HK-2 (cell line): ENCODE measurements around the gene NDUFS2.

Experiments used
- DNase-seq: peaks from one replicate; pipeline ENCODE4 v3.0.0-alpha.2; 2018; ENCODE audit not compliant: unreplicated experiment

Gene NDUFS2

GRCh38 chr1:161201836-161202712 lies at the start of gene NDUFS2:
NDUFS2 (plus strand) TSS chr1:161202367; CDS start chr1:161202386, 19 bp downstream.
- DNase-seq: peak; percentile 96

GRCh38 chr1:161153176-161153575 lies 49.0 kb upstream of the NDUFS2 start:
- DNase-seq: no peak

- DNase-seq: peak; percentile 78
These were observed 48.4 kb upstream of the NDUFS2 start, which contains the start of gene UFC1 for GRCh38 chr1:161153682-161154337. UFC1 (plus strand) TSS chr1:161153978; CDS start chr1:161153998, 20 bp downstream.

- no peak for DNase-seq
These were observed 44.3 kb upstream of the NDUFS2 start for GRCh38 chr1:161157867-161158266.

- DNase-seq: no peak
These were observed 43.7 kb upstream of the NDUFS2 start for GRCh38 chr1:161158316-161159010.

GRCh38 chr1:161159087-161159912 lies 42.9 kb upstream of the NDUFS2 start, which contains the start of gene USP21:
USP21 (plus strand) TSS chr1:161159500; CDS start chr1:161160641, 1,141 bp downstream.
- peak; percentile 91 for DNase-seq

- DNase-seq: no peak
These were observed 42.3 kb upstream of the NDUFS2 start for GRCh38 chr1:161159913-161160243.

GRCh38 chr1:161160671-161161145 lies 41.5 kb upstream of the NDUFS2 start:
- no peak for DNase-seq

- DNase-seq: no peak
These were observed 40.5 kb upstream of the NDUFS2 start for GRCh38 chr1:161161652-161162051.

- no peak for DNase-seq
These were observed 40.1 kb upstream of the NDUFS2 start for GRCh38 chr1:161162052-161162451.

GRCh38 chr1:161162806-161163205 lies 39.4 kb upstream of the NDUFS2 start:
- no peak for DNase-seq

- no peak for DNase-seq
These were observed 38.4 kb upstream of the NDUFS2 start for GRCh38 chr1:161163793-161164192.

- DNase-seq: no peak
These were observed 37.1 kb upstream of the NDUFS2 start for GRCh38 chr1:161164901-161165610.

GRCh38 chr1:161165742-161166668 lies 36.2 kb upstream of the NDUFS2 start, which contains the start of gene PPOX:
PPOX (plus strand) TSS chr1:161166426; CDS start chr1:161166848, 422 bp downstream.
- peak; percentile 98 for DNase-seq

GRCh38 chr1:161166669-161167548 lies 35.3 kb upstream of the NDUFS2 start:
- DNase-seq: peak; percentile 42

- DNase-seq: no peak
These were observed 33.3 kb upstream of the NDUFS2 start for GRCh38 chr1:161168906-161169305.

GRCh38 chr1:161171191-161171590 lies 31.0 kb upstream of the NDUFS2 start:
- DNase-seq: no peak

- no peak for DNase-seq
These were observed 30.5 kb upstream of the NDUFS2 start for GRCh38 chr1:161171696-161172095.
